ENCODE measurements around the gene RAI1. TPM values are rescaled to one million over a fixed set of nuclear protein-coding genes. Genes with fewer than 3 reads are reported as not detected.

The RAI1 gene
- total and polyA plus RNA-seq, 4 experiments from 2014 or later = 0.35 to 19.5 (median 9.7) TPM

GRCh38 chr17:17795296-17795695 lies 114.0 kb downstream of the RAI1 start:
- Mint-ChIP-seq H3K27ac (no peak overlapping the region), H3K9me3 (no peaks in the 10 kb centered on the region), H3K4me1 (peaks cover 12 to 25% (median 18%) of the 10 kb centered on the region in 4 donors), H3K27me3 (no peaks in the 10 kb centered on the region), H3K4me3 (no peak overlapping the region), H3K36me3 (no peaks in the 10 kb centered on the region)
- Histone ChIP-seq H3K4me1 (ENCODE audit: insufficient read depth, low read length) (peaks cover 20% of the 10 kb centered on the region), H3K27ac (ENCODE audit: low read depth, low read length) (no peak overlapping the region), H3K4me3 (ENCODE audit: low read length in 2 of 2) (no peak overlapping the region), H3K36me3 (ENCODE audit: insufficient read depth, low read length) (no peaks in the 10 kb centered on the region), H3K9me3 (ENCODE audit: control insufficient read depth in 1 of 2, low read length in 2 of 2) (no peaks in the 10 kb centered on the region), H3K27me3 (ENCODE audit: insufficient read depth, low read length) (no peaks in the 10 kb centered on the region)
- ChIA-PET POLR2A (ENCODE audit: partially characterized antibody) (interaction anchor here (0.6 to 1.6 kb wide), 2 partner anchors 11 to 493 kb away, joined by 3 to 4 read pairs; no protein-coding TSS in a partner anchor), CTCF (ENCODE audit: partially characterized antibody) (no interaction called here)
- DNase-seq = no peak
- intact Hi-C loops (cut with micrococcal nuclease) = no loop called here

DNA sequence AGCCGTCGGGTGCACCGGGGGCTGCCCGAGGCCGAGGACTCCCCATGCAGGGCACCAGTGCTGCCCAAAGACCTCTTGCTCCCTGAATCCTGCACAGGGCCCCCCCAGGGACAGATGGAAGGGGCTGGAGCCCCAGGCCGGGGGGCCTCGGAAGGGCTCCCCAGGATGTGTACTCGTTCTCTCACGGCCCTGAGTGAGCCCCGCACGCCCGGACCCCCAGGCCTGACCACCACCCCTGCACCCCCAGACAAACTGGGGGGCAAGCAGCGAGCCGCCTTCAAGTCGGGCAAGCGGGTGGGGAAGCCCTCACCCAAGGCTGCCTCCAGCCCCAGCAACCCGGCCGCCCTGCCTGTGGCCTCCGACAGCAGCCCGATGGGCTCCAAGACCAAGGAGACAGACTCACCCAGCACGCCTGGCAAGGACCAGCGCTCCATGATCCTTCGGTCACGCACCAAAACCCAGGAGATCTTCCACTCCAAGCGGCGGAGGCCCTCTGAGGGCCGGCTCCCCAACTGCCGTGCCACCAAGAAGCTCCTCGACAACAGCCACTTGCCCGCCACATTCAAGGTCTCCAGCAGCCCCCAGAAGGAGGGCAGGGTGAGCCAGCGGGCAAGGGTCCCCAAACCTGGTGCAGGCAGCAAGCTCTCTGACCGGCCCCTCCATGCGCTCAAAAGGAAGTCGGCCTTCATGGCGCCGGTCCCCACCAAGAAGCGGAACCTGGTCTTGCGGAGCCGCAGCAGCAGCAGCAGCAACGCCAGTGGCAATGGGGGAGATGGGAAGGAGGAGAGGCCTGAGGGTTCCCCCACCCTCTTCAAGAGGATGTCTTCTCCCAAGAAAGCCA lies 114.9 kb downstream of the RAI1 start:
- H3K27ac Mint-ChIP-seq = no peak overlapping the region
- Histone ChIP-seq H3K4me3 (ENCODE audit: low read length in 2 of 2) (no peak overlapping the region), H3K36me3 (ENCODE audit: insufficient read depth, low read length) (no peaks in the 10 kb centered on the region), H3K27ac (ENCODE audit: low read depth, low read length) (no peak overlapping the region), H3K4me1 (ENCODE audit: insufficient read depth, low read length) (peaks cover 20% of the 10 kb centered on the region), H3K9me3 (ENCODE audit: control insufficient read depth in 1 of 2, low read length in 2 of 2) (no peaks in the 10 kb centered on the region), H3K27me3 (ENCODE audit: insufficient read depth, low read length) (no peaks in the 10 kb centered on the region)
- intact Hi-C loops (cut with micrococcal nuclease) = no loop called here
- H3K9me3 Mint-ChIP-seq = no peaks in the 10 kb centered on the region
- H3K4me1 Mint-ChIP-seq = peaks cover 12 to 25% (median 18%) of the 10 kb centered on the region in 4 donors
- no peak overlapping the region for H3K4me3 Mint-ChIP-seq
- ChIA-PET CTCF (ENCODE audit: partially characterized antibody) (no interaction called here), POLR2A (ENCODE audit: partially characterized antibody) (interaction anchor here (1.6 kb wide), 1 partner anchor 11 kb away, joined by 4 read pairs; no protein-coding TSS in a partner anchor)
- no peaks in the 10 kb centered on the region for H3K36me3 Mint-ChIP-seq
- DNase-seq = no peak
- no peaks in the 10 kb centered on the region for H3K27me3 Mint-ChIP-seq

GRCh38 chr17:17796787-17797061 lies 115.5 kb downstream of the RAI1 start:
- H3K4me1 Mint-ChIP-seq = peaks cover 12 to 24% (median 18%) of the 10 kb centered on the region in 4 donors
- no peaks in the 10 kb centered on the region for H3K27me3 Mint-ChIP-seq
- H3K4me3 Mint-ChIP-seq = no peak overlapping the region
- H3K27me3 ChIP-seq (ENCODE audit: insufficient read depth, low read length) = no peaks in the 10 kb centered on the region
- no peak overlapping the region for H3K4me3 ChIP-seq (ENCODE audit: low read length in 2 of 2)
- POLR2A ChIA-PET (ENCODE audit: partially characterized antibody) = no interaction called here
- DNase-seq = no peak
- peak overlapping the region in 1 of 7 donors; percentile 19 for H3K27ac Mint-ChIP-seq
- intact Hi-C loops (cut with micrococcal nuclease) = no loop called here
- peaks cover 20% of the 10 kb centered on the region for H3K4me1 ChIP-seq (ENCODE audit: insufficient read depth, low read length)
- no peaks in the 10 kb centered on the region for H3K36me3 Mint-ChIP-seq
- no peak overlapping the region for H3K27ac ChIP-seq (ENCODE audit: low read depth, low read length)
- no peaks in the 10 kb centered on the region for H3K9me3 Mint-ChIP-seq
- H3K9me3 ChIP-seq (ENCODE audit: control insufficient read depth in 1 of 2, low read length in 2 of 2) = no peaks in the 10 kb centered on the region
- CTCF ChIA-PET (ENCODE audit: partially characterized antibody) = no interaction called here
- no peaks in the 10 kb centered on the region for H3K36me3 ChIP-seq (ENCODE audit: insufficient read depth, low read length)

GRCh38 chr17:17797119-17797809 lies 116.0 kb downstream of the RAI1 start:
- no peaks in the 10 kb centered on the region for H3K27me3 ChIP-seq (ENCODE audit: insufficient read depth, low read length)
- H3K36me3 ChIP-seq (ENCODE audit: insufficient read depth, low read length) = no peaks in the 10 kb centered on the region
- peaks cover 9 to 19% (median 13%) of the 10 kb centered on the region in 4 donors for H3K4me1 Mint-ChIP-seq
- intact Hi-C loops (cut with micrococcal nuclease) = no loop called here
- peak overlapping the region in 1 of 7 donors; percentile 19 for H3K27ac Mint-ChIP-seq
- H3K9me3 ChIP-seq (ENCODE audit: control insufficient read depth in 1 of 2, low read length in 2 of 2) = no peaks in the 10 kb centered on the region
- H3K9me3 Mint-ChIP-seq = no peaks in the 10 kb centered on the region
- no peak for DNase-seq
- no peak overlapping the region for H3K4me3 ChIP-seq (ENCODE audit: low read length in 2 of 2)
- no peaks in the 10 kb centered on the region for H3K27me3 Mint-ChIP-seq
- CTCF ChIA-PET (ENCODE audit: partially characterized antibody) = no interaction called here
- H3K4me3 Mint-ChIP-seq = no peak overlapping the region
- POLR2A ChIA-PET (ENCODE audit: partially characterized antibody) = no interaction called here
- peaks cover 15% of the 10 kb centered on the region for H3K4me1 ChIP-seq (ENCODE audit: insufficient read depth, low read length)
- H3K36me3 Mint-ChIP-seq = no peaks in the 10 kb centered on the region
- no peak overlapping the region for H3K27ac ChIP-seq (ENCODE audit: low read depth, low read length)

DNA sequence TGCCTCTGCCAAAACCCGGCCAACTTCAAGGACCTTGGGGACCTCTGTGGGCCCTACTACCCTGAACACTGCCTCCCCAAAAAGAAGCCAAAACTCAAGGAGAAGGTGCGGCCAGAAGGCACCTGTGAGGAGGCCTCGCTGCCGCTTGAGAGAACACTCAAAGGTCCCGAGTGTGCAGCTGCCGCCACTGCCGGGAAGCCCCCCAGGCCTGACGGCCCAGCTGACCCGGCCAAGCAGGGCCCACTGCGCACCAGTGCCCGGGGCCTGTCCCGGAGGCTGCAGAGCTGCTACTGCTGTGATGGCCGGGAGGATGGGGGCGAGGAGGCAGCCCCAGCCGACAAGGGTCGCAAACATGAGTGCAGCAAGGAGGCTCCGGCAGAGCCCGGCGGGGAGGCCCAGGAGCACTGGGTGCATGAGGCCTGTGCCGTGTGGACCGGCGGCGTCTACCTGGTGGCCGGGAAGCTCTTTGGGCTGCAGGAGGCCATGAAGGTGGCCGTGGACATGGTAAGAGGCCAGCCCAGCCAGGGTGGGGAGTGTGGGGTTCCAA lies 116.8 kb downstream of the RAI1 start:
- no peaks in the 10 kb centered on the region for H3K36me3 Mint-ChIP-seq
- no peaks in the 10 kb centered on the region for H3K27me3 Mint-ChIP-seq
- ChIA-PET CTCF (ENCODE audit: partially characterized antibody) (no interaction called here), POLR2A (ENCODE audit: partially characterized antibody) (no interaction called here)
- H3K4me1 Mint-ChIP-seq = peaks cover 5 to 11% (median 8%) of the 10 kb centered on the region in 4 donors
- DNase-seq = no peak
- H3K4me1 ChIP-seq (ENCODE audit: insufficient read depth, low read length) = peaks cover 8% of the 10 kb centered on the region
- no peak overlapping the region for H3K27ac ChIP-seq (ENCODE audit: low read depth, low read length)
- H3K27ac Mint-ChIP-seq = no peak overlapping the region
- intact Hi-C loops (cut with micrococcal nuclease) = no loop called here
- no peaks in the 10 kb centered on the region for H3K36me3 ChIP-seq (ENCODE audit: insufficient read depth, low read length)
- H3K4me3 Mint-ChIP-seq = no peak overlapping the region
- H3K4me3 ChIP-seq (ENCODE audit: low read length in 2 of 2) = no peak overlapping the region
- H3K9me3 ChIP-seq (ENCODE audit: control insufficient read depth in 1 of 2, low read length in 2 of 2) = no peaks in the 10 kb centered on the region
- no peaks in the 10 kb centered on the region for H3K27me3 ChIP-seq (ENCODE audit: insufficient read depth, low read length)
- H3K9me3 Mint-ChIP-seq = no peaks in the 10 kb centered on the region

- POLR2A ChIA-PET (ENCODE audit: partially characterized antibody) = no interaction called here
- no peak overlapping the region for H3K4me3 Mint-ChIP-seq
These were observed 117.5 kb downstream of the RAI1 start for GRCh38 chr17:17798573-17799255.

DNA sequence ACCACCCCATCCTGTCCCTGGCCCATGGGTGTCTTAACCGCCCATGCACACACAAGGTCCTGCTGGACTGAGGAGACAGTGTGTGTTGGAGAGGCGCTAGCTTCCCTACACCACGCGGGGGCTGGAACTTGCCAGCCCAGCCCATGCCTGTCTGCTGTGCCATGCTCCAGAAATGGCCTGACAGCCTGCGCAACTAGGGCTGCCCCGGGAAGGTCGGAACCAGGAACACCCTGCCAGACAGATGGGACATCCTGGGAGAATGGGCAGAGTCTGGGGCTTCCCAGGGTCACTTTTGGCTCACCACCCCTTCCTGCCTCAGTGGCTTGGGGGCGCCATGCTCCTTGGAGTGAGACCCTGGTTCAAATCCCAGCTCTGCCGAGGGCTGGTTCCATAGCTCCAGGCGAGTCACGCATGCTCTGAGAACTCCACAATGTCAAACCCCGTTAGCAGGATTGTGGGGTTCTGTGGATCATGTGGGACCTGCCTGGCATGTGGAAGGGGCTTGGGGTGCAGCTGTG lies 119.3 kb downstream of the RAI1 start:
- Histone ChIP-seq H3K4me1 (ENCODE audit: insufficient read depth, low read length) (no peaks in the 10 kb centered on the region), H3K4me3 (ENCODE audit: low read length in 2 of 2) (no peak overlapping the region), H3K27me3 (ENCODE audit: insufficient read depth, low read length) (no peaks in the 10 kb centered on the region), H3K36me3 (ENCODE audit: insufficient read depth, low read length) (no peaks in the 10 kb centered on the region), H3K27ac (ENCODE audit: low read depth, low read length) (no peak overlapping the region), H3K9me3 (ENCODE audit: control insufficient read depth in 1 of 2, low read length in 2 of 2) (no peaks in the 10 kb centered on the region)
- DNase-seq = no peak
- Mint-ChIP-seq H3K4me1 (peaks cover 0 to 4% (median 0%) of the 10 kb centered on the region in 4 donors), H3K36me3 (peaks cover 0 to 6% of the 10 kb centered on the region in 2 donors), H3K4me3 (no peak overlapping the region), H3K27ac (no peak overlapping the region), H3K27me3 (no peaks in the 10 kb centered on the region), H3K9me3 (no peaks in the 10 kb centered on the region)
- ChIA-PET POLR2A (ENCODE audit: partially characterized antibody) (no interaction called here), CTCF (ENCODE audit: partially characterized antibody) (interaction anchor here (0.8 to 3.1 kb wide), 2 partner anchors 11 to 230 kb away, joined by 3 to 7 read pairs; no protein-coding TSS in a partner anchor)
- intact Hi-C loops (cut with micrococcal nuclease) = no loop called here

More at GRCh38 chr17:17798573-17799255, 117.5 kb downstream of the RAI1 start:
- CTCF ChIA-PET (ENCODE audit: partially characterized antibody) = no interaction called here
- intact Hi-C loops (cut with micrococcal nuclease) = no loop called here
- Histone ChIP-seq H3K27ac (ENCODE audit: low read depth, low read length) (no peak overlapping the region), H3K4me1 (ENCODE audit: insufficient read depth, low read length) (peaks cover 1% of the 10 kb centered on the region), H3K36me3 (ENCODE audit: insufficient read depth, low read length) (no peaks in the 10 kb centered on the region), H3K27me3 (ENCODE audit: insufficient read depth, low read length) (no peaks in the 10 kb centered on the region), H3K9me3 (ENCODE audit: control insufficient read depth in 1 of 2, low read length in 2 of 2) (no peaks in the 10 kb centered on the region), H3K4me3 (ENCODE audit: low read length in 2 of 2) (no peak overlapping the region)
- H3K27ac Mint-ChIP-seq = no peak overlapping the region
- H3K36me3 Mint-ChIP-seq = no peaks in the 10 kb centered on the region
- no peaks in the 10 kb centered on the region for H3K27me3 Mint-ChIP-seq
- H3K9me3 Mint-ChIP-seq = no peaks in the 10 kb centered on the region
- H3K4me1 Mint-ChIP-seq = peaks cover 2 to 6% (median 3%) of the 10 kb centered on the region in 4 donors
- DNase-seq = no peak
